Thymus (tissue), 11 donors: Measurements from ENCODE around the gene MAP1LC3C. TPM values are rescaled to one million over a fixed set of nuclear protein-coding genes. Genes with fewer than 3 reads are reported as not detected.

Experiments used
- DNase-seq, 9 donors: peaks; one replicate each; pipeline ENCODE4 v3.0.0-alpha.2; 2013; ENCODE audit warnings: low spot score in 9 of 9, low read depth in 6 of 9, missing footprints in 1 of 9
- H3K27ac ChIP-seq, 2 donors: one replicate each; pipeline ENCODE4 v1.5.1; 2013; ENCODE audit warnings: control low read depth in 1 of 2, low read depth in 1 of 2, low read length in 1 of 2, mild to moderate bottlenecking in 1 of 2, moderate library complexity in 1 of 2
- H3K27me3 ChIP-seq, 2 donors: one replicate each; pipeline ENCODE4 v1.5.1; 2013; ENCODE audit warnings: low read length in 1 of 2; ENCODE audit not compliant: control insufficient read depth in 2 of 2, insufficient read depth in 1 of 2
- H3K36me3 ChIP-seq, 2 donors: one replicate each; pipeline ENCODE4 v1.5.1; 2013; ENCODE audit warnings: low read length in 1 of 2, mild to moderate bottlenecking in 1 of 2, moderate library complexity in 1 of 2; ENCODE audit not compliant: control insufficient read depth in 2 of 2, insufficient read depth in 2 of 2
- H3K4me1 ChIP-seq, 2 donors: one replicate each; pipeline ENCODE4 v1.5.1; 2013; ENCODE audit warnings: low read length in 2 of 2; ENCODE audit not compliant: control insufficient read depth in 2 of 2, insufficient read depth in 2 of 2
- H3K4me3 ChIP-seq, 2 donors: one replicate each; pipeline ENCODE4 v1.5.1; 2013; ENCODE audit warnings: low read length in 2 of 2, control low read depth in 1 of 2, mild to moderate bottlenecking in 1 of 2
- H3K9me3 ChIP-seq, 2 donors: one replicate each; pipeline ENCODE4 v1.5.1; 2013; ENCODE audit warnings: low read length in 1 of 2, mild to moderate bottlenecking in 1 of 2; ENCODE audit not compliant: control insufficient read depth in 2 of 2, insufficient read depth in 1 of 2
- WGBS: extraction: QIAGEN DNeasy Blood & Tissue Kit; methylation state at CpG from one replicate; pipeline ENCODE4 v1.1.7; 2013; 5-methylcytosine and 5-hydroxymethylcytosine counted together
- polyA plus RNA-seq: library from polyadenylated mRNA; stranded (reverse); fragments of 200-250 nt; gene quantifications from one replicate; pipeline ENCODE4 v1.2.3, GENCODE V29; 2013
- total RNA-seq: library from RNA; stranded (reverse); fragments of 120-200 nt; gene quantifications from one replicate; pipeline ENCODE4 v1.2.4, GENCODE V29; 2013
- donor health status: healthy.

The MAP1LC3C gene
- total and polyA plus RNA-seq, 2 donors: 0.47 to 5.5 TPM

DNA sequence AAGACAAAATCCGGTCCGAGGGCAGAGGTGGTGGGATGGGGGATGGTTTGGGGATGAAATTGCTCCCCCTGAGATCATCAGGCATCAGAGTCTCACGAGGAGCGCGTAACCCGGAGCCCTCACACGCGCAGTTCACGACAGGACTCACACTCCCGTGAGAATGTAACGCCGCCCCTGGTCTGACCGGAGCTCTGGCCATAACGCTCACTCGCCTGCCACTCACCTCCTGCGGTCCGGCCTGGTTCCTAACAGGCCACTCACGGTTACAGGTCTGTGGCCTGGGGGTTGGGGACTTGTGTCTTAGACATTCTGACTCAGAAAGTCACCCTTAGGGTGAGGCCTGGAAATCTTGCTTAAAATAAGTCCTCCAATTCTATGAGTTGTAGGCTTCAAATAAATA lies 19.8 kb downstream of the MAP1LC3C start:
- Histone ChIP-seq H3K4me1 (no peaks in the 10 kb centered on the region), H3K9me3 (no peaks in the 10 kb centered on the region), H3K27ac (no peak overlapping the region), H3K27me3 (no peaks in the 10 kb centered on the region), H3K36me3 (no peaks in the 10 kb centered on the region), H3K4me3 (no peak overlapping the region)
- WGBS: 98% methylated on average over 18 of the region's 18 CpGs
- no peak for DNase-seq

DNA sequence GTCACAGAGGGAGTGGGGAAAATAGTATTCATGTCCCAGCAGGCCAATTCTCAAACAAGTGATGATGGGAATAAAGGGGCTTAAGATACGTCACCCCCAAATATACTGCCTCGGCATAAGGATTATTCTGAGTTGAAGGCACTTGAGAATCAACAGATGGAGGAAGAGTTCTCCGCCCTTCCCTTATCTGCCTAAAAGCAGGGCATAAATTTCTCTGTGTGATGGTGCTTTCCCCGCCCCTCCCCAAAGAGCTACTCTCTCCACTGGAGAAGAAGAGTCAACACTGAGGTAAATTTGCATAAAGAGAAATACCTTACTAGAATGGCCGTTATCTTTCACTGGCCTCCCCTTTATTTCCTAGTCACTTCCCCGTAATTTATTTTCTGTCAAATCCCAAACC lies 22.7 kb downstream of the MAP1LC3C start:
- H3K27ac ChIP-seq: no peak overlapping the region
- H3K4me1 ChIP-seq: no peaks in the 10 kb centered on the region
- DNase-seq: no peak
- H3K36me3 ChIP-seq: no peaks in the 10 kb centered on the region
- H3K9me3 ChIP-seq: no peaks in the 10 kb centered on the region
- H3K4me3 ChIP-seq: no peak overlapping the region
- 80% methylated on average over 6 of the region's 6 CpGs for WGBS
- no peaks in the 10 kb centered on the region for H3K27me3 ChIP-seq

DNA sequence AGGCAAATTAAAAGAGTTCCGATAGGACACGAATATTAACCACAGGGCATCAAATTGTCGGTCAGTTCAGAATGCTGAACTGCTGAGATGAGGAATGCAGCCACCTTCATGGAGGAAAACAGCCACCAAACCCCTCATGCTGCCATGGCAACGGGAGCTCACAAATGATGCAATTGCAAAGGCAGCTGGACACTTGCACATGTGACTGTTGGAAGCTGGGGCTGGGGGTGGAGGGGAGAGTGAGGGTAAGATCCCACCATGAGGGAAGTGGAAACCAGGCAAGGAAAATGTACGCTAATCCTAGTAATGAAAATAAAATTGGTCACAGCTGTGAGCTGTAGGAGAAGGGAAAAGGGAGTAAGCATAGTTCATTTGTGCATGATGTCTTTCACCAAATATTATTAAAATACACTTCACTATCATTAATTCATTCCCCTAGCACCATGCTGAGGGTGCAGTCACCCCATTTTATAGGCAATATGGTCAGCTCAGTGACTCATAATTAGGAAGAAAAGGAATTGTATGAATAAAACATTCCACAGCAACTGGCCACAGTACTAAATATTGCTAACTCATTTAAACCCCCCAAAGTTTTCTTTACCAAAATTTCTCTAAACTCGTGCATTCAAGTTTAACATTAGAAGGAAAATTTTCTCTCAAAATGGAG lies 26.1 kb downstream of the MAP1LC3C start:
- 88% methylated on average over 6 of the region's 6 CpGs for WGBS
- no peaks in the 10 kb centered on the region for H3K4me1 ChIP-seq
- H3K27me3 ChIP-seq: no peaks in the 10 kb centered on the region
- H3K27ac ChIP-seq: no peak overlapping the region
- DNase-seq: no peak
- H3K4me3 ChIP-seq: no peak overlapping the region
- no peaks in the 10 kb centered on the region for H3K36me3 ChIP-seq
- no peaks in the 10 kb centered on the region for H3K9me3 ChIP-seq

DNA sequence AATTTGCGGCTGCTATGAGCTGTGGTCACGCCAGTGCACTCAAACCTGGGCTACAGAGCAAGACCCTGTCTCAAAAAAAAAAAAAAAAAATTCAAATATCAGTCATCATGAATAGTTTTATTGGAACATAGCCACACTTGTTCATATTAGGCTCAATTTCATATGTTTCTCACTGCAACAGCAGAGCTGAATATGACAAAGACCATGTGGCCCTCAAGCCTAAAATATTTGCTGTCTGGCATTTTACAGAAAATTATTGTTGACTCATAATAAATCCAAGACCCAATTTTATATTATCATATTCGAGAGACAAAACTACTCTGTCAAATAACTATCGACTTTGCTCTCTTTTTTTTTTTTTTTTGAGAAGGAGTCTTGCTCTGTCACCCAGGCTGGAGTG lies 30.3 kb downstream of the MAP1LC3C start:
- Histone ChIP-seq H3K4me3 (no peak overlapping the region), H3K9me3 (no peaks in the 10 kb centered on the region), H3K27ac (no peak overlapping the region), H3K36me3 (no peaks in the 10 kb centered on the region), H3K4me1 (no peaks in the 10 kb centered on the region), H3K27me3 (no peaks in the 10 kb centered on the region)
- WGBS: 80% methylated on average over 4 of the region's 4 CpGs
- no peak for DNase-seq

DNA sequence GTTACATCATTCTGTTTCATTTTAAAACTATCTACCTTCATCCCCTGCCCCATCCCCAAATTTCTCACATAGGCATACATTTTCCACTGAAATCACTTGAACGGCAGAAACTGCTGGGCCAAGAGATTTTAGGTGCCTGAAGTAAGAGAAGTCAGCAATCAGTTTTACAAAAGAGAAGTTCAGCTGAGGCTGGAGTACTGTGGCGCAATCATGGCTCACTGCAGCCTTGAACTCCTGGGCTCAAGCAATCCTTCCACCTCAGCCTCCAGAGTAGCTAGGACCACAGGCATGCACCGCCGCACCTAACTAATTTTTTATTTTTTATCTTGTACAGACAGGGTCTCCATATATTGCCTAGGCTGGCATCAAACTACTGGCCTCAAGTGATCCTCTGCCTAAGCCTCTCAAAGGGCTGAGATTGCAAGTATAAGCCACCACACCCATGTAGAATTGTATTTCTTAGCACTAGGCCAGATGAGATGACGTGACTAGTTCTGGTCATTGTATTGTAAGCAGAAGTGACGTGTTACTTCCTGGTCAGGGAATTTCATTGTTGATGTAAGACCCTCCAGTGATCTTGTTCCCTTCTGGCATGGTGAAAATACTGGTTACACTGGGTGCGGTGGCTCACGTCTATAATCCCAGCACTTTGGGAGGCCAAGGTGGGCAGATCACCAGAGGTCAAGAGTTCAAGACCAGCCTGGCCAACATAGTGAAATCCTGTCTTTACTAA lies 34.2 kb downstream of the MAP1LC3C start:
- H3K4me1 ChIP-seq: no peaks in the 10 kb centered on the region
- H3K27ac ChIP-seq: no peak overlapping the region
- H3K27me3 ChIP-seq: no peaks in the 10 kb centered on the region
- no peak for DNase-seq
- WGBS: 86% methylated on average over 8 of the region's 8 CpGs
- no peaks in the 10 kb centered on the region for H3K9me3 ChIP-seq
- no peaks in the 10 kb centered on the region for H3K36me3 ChIP-seq
- no peak overlapping the region for H3K4me3 ChIP-seq

DNA sequence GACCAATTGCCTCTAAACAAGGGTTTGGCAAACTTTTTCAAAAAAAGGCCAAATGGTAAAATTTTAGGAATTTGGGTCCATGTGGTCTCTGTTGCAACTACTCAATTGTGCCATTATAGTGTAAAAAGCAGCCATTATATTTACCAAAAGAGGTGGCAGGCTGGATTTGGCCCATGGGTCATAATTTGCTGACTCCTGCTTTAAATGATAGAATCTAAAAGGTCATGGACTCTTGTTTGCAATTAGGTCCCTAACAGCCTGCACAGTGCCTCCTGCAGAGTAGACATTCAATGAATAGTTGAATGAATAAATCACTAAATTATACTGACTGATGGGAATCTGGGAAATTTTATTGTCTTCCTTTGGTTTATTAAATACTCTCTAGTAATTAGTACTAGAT lies 35.2 kb downstream of the MAP1LC3C start:
- Histone ChIP-seq H3K36me3 (no peaks in the 10 kb centered on the region), H3K27ac (no peak overlapping the region), H3K4me3 (no peak overlapping the region), H3K27me3 (no peaks in the 10 kb centered on the region), H3K9me3 (no peaks in the 10 kb centered on the region), H3K4me1 (no peaks in the 10 kb centered on the region)
- no peak for DNase-seq

DNA sequence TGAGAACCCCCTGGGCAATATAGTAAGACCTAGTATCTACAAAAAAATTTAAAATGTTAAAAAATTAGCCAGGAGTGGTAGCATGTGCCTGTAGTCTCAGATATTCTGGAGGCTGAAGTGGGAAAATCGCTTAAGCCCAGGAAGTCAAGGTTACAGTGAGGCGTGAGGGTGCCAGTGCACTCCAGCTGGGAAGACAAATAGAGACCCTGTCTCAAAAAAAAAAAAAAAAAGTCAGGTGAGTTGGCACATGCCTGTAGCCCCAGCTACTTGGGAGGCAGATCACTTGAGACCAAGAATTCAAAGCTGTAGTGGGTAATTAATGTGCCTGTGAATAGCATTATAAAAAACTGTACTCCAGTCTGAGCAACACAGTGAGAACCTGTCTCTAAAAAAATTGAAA lies 36.7 kb downstream of the MAP1LC3C start:
- no peaks in the 10 kb centered on the region for H3K4me1 ChIP-seq
- DNase-seq: no peak
- no peak overlapping the region for H3K4me3 ChIP-seq

DNA sequence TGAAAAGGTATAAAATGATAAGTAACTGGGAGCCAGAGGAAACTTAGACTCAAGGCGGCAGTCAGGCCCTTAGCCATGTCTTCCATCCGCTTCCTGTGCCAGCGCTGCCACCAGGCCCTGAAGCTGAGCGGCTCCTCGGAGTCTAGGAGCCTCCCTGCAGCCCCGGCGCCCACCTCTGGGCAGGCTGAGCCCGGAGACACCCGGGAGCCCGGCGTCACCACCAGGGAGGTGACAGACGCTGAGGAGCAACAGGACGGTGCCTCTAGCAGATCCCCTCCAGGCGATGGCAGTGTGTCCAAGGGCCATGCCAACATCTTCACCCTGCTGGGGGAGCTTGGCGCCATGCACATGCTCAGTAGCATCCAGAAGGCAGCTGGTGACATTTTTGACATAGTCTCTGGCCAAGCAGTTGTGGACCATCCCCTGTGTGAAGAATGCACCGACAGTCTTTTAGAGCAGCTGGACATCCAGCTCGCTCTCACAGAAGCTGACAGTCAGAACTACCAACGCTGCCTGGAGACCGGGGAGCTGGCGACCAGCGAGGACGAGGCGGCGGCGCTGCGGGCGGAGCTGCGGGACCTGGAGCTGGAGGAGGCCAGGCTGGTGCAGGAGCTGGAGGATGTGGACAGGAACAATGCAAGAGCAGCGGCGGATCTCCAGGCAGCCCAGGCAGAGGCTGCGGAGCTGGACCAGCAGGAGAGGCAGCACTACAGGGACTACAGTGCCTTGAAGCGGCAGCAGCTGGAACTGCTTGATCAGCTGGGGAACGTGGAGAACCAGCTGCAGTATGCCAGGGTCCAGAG lies 41.0 kb downstream of the MAP1LC3C start, which contains the start of gene BECN2:
BECN2 (plus strand) TSS at position 76 of the 803 bp plus-strand sequence; CDS start at position 76, 0 bp downstream.
- Histone ChIP-seq H3K9me3 (no peaks in the 10 kb centered on the region), H3K4me3 (no peak within 1 kb of the TSS), H3K36me3 (no peaks in the 10 kb centered on the region), H3K27me3 (no peaks in the 10 kb centered on the region), H3K4me1 (no peaks in the 10 kb centered on the region), H3K27ac (no peak within 1 kb of the TSS)
- no peak for DNase-seq
- 95% methylated on average over 33 of the region's 33 CpGs for WGBS

More for the DNA sequence above, 36.7 kb downstream of the MAP1LC3C start:
- Histone ChIP-seq H3K27me3 (no peaks in the 10 kb centered on the region), H3K9me3 (no peaks in the 10 kb centered on the region), H3K27ac (no peak overlapping the region), H3K36me3 (no peaks in the 10 kb centered on the region)
- WGBS: 97% methylated on average over 2 of the region's 2 CpGs

DNA sequence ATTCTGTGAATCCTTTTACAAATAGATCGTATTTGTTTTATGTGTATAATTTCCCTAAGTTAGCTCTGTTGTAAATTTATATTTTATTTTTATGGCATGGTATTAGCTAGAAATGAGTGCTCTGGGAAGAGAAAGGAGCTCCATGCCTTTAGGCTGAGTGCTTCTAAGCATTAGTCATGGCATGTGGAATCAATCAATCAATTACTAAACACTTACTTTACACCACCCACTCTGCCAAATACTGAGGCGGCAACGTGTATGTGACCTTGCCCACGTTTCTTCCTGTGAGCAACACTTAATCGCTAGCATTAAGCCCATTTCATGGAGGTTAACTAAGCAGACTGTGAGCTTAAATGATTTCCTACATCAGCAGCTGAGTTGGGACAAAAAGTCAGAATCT lies 48.5 kb downstream of the MAP1LC3C start:
- WGBS: 87% methylated on average over 5 of the region's 5 CpGs
- Histone ChIP-seq H3K27me3 (no peaks in the 10 kb centered on the region), H3K4me1 (no peaks in the 10 kb centered on the region), H3K9me3 (no peaks in the 10 kb centered on the region), H3K27ac (no peak overlapping the region), H3K36me3 (no peaks in the 10 kb centered on the region), H3K4me3 (no peak overlapping the region)
- DNase-seq: no peak
